Activated T-cell treated with anti-CD3 and anti-CD28 coated beads, Interleukin-2, amount 50 U/mL, for 24 hours (primary cell): ENCODE data around the gene UBASH3A.
"Not testable (repeated sequence)": the region's sequence is repeated elsewhere in the genome, so short reads cannot be mapped to it uniquely, and the experiment has no call there.

Experiments
- DNase-seq: peaks from one replicate; pipeline ENCODE4 v3.0.0-alpha.2; 2020
- H3K27ac Mint-ChIP-seq: 2 replicates; pipeline ENCODE4 v1.8.0; 2020; ENCODE audit warnings: mild to moderate bottlenecking, mixed read lengths
- H3K27me3 Mint-ChIP-seq: 2 replicates; pipeline ENCODE4 v1.8.0; 2020; ENCODE audit warnings: mixed read lengths
- H3K36me3 Mint-ChIP-seq: 2 replicates; pipeline ENCODE4 v1.8.0; 2020; ENCODE audit warnings: low read depth, mixed read lengths
- H3K4me1 Mint-ChIP-seq: 2 replicates; pipeline ENCODE4 v1.8.0; 2020; ENCODE audit warnings: low read depth, mixed read lengths
- H3K4me3 Mint-ChIP-seq: 2 replicates; pipeline ENCODE4 v1.8.0; 2020; ENCODE audit warnings: mild to moderate bottlenecking, moderate library complexity, mixed read lengths
- H3K9me3 Mint-ChIP-seq: 2 replicates; pipeline ENCODE4 v1.8.0; 2020; ENCODE audit warnings: mixed read lengths

The UBASH3A gene

GRCh38 chr21:42405064-42406013, 1.6 kb downstream of the UBASH3A start:
- no peaks in the 10 kb centered on the region for H3K27me3 Mint-ChIP-seq
- DNase-seq: peak; percentile 62
- peaks cover 76% of the 10 kb centered on the region for H3K4me1 Mint-ChIP-seq
- H3K27ac Mint-ChIP-seq: peak overlapping the region; percentile 98
- peak overlapping the region; percentile 95 for H3K4me3 Mint-ChIP-seq
- peaks cover 9% of the 10 kb centered on the region for H3K9me3 Mint-ChIP-seq
- peaks cover 64% of the 10 kb centered on the region for H3K36me3 Mint-ChIP-seq

GRCh38 chr21:42406201-42406621, 2.5 kb downstream of the UBASH3A start:
- peaks cover 9% of the 10 kb centered on the region for H3K9me3 Mint-ChIP-seq
- peaks cover 64% of the 10 kb centered on the region for H3K36me3 Mint-ChIP-seq
- H3K27me3 Mint-ChIP-seq: no peaks in the 10 kb centered on the region
- H3K4me3 Mint-ChIP-seq: peak overlapping the region; percentile 95
- peaks cover 69% of the 10 kb centered on the region for H3K4me1 Mint-ChIP-seq
- H3K27ac Mint-ChIP-seq: peak overlapping the region; percentile 98
- peak; percentile 78 for DNase-seq

DNA sequence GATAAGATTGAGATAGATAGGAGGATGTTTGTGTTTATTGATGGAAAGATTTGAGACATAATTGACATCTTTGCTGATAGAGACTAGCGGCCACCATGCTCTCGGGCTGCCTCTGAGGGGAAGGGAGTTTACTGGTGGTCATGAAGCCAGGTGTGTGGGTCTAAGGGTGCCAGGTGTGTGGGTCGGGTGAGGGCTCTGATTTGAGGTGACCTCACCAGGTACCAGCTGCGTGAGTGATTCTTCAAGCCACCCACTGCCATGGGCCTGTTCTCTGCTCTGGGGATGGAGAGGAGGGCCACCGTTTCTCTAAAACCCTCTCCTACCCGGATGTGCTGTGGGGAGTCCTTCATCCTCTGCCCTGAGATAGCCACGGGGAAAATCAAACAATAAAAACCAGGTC, 3.2 kb downstream of the UBASH3A start:
- peak overlapping the region; percentile 95 for H3K4me3 Mint-ChIP-seq
- no peaks in the 10 kb centered on the region for H3K27me3 Mint-ChIP-seq
- peaks cover 63% of the 10 kb centered on the region for H3K4me1 Mint-ChIP-seq
- peak; percentile 47 for DNase-seq
- H3K36me3 Mint-ChIP-seq: peaks cover 59% of the 10 kb centered on the region
- H3K27ac Mint-ChIP-seq: peak overlapping the region; percentile 98
- peaks cover 4% of the 10 kb centered on the region for H3K9me3 Mint-ChIP-seq

DNA sequence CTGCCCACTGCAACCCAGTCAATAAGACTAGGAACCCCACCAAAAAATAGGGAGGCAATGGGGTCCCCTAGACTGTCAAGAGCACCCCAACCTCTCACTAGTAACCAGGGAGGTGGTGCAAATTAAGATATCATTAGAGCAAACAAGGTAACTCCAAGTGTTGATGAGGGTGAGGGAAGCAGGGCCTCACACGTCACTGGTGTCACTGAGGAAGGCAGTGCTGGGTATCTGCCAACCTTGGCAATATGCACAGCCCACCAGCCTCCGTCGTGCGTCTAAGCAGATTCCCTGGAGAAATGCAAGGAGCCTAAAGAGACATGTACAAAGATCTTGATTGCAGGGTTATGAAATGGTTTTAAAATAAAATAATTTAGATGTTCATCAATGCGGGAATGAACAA, 3.8 kb downstream of the UBASH3A start:
- Mint-ChIP-seq H3K4me3 (peak overlapping the region; percentile 95), H3K4me1 (peaks cover 58% of the 10 kb centered on the region), H3K9me3 (no peaks in the 10 kb centered on the region), H3K36me3 (peaks cover 55% of the 10 kb centered on the region), H3K27ac (peak overlapping the region; percentile 98), H3K27me3 (no peaks in the 10 kb centered on the region)
- DNase-seq: no peak

GRCh38 chr21:42408718-42409117, 5.0 kb downstream of the UBASH3A start:
- H3K36me3 Mint-ChIP-seq: peaks cover 49% of the 10 kb centered on the region
- DNase-seq, H3K9me3 Mint-ChIP-seq, H3K4me3 Mint-ChIP-seq, H3K27me3 Mint-ChIP-seq: not testable (repeated sequence)
- H3K27ac Mint-ChIP-seq: peak overlapping the region; percentile 98
- peaks cover 46% of the 10 kb centered on the region for H3K4me1 Mint-ChIP-seq

GRCh38 chr21:42409366-42409765, 5.7 kb downstream of the UBASH3A start:
- DNase-seq: peak; percentile 32
- Mint-ChIP-seq H3K27ac (peak overlapping the region; percentile 55), H3K4me1 (peaks cover 45% of the 10 kb centered on the region), H3K36me3 (peaks cover 42% of the 10 kb centered on the region), H3K9me3 (no peaks in the 10 kb centered on the region), H3K27me3 (no peaks in the 10 kb centered on the region), H3K4me3 (peak overlapping the region; percentile 6)

DNA sequence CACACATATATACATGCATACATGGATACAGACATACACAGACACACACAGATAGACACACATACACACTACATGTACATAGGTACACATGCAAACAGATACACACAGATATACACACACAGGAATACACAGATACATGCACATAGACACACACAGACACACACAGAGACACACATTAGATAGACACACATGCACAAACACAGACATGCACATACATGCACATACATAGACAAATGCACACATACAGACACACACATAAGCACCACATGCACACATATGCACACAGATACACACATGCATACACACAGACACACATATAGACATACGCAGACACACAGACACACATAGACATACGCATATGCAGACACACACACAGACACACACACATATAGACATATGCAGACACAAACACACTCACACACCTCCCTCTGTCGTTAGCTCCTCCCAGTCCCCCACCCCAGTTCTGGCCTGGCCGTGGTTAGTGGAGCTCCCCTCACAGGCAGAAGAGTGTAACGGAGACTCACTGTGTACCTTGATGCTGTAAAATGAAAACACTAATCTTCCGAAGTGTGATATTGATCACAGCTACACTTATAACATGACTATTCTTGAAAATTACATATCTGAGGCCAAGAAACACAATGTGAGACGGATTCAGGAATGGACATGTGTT, 7.6 kb downstream of the UBASH3A start:
- H3K4me1 Mint-ChIP-seq: peaks cover 35% of the 10 kb centered on the region
- no peaks in the 10 kb centered on the region for H3K27me3 Mint-ChIP-seq
- peak; percentile 41 for DNase-seq
- H3K36me3 Mint-ChIP-seq: peaks cover 35% of the 10 kb centered on the region
- H3K9me3 Mint-ChIP-seq: no peaks in the 10 kb centered on the region
- H3K27ac Mint-ChIP-seq: no peak overlapping the region
- no peak overlapping the region for H3K4me3 Mint-ChIP-seq

DNA sequence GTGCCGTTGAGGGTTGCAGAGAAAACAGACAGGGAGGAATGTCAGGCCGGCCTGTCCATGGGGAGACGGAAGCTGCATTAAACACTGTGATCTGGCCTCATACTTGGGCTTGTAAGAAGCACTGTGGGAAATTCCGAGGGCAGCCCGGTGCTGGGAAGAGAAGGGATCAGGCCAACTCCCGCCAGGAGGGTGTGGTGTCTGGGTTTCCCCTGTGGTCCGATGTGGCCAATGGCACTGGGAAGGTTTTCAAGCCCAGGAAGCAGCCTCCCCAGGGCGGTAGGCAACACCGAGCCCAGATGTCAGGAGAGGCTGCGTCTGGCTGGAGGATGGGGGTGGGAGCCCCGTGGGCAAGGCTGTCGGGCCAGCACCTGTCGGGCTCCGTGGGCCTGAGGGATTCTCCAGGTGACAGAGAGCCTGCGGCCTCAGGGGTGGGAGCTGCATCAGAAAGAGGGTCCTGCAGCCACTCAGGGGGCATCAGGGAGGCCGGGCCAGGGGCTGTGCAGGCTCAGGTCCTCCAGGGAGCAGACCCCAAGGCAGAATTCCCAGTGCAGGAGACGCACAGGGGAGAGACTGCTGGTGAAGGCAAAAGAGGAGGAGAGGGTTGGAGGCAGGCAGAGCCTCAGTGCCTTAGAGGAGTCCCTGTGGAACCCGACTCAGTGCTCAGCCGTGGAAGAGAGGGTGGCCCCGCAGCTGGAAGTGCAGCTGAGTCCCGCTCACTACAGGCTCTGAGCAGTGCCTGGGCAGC, 8.4 kb downstream of the UBASH3A start:
- Mint-ChIP-seq H3K9me3 (no peaks in the 10 kb centered on the region), H3K27ac (no peak overlapping the region), H3K4me3 (peak overlapping the region; percentile 11), H3K36me3 (peaks cover 35% of the 10 kb centered on the region), H3K27me3 (no peaks in the 10 kb centered on the region), H3K4me1 (peaks cover 28% of the 10 kb centered on the region)
- peak; percentile 31 for DNase-seq

DNA sequence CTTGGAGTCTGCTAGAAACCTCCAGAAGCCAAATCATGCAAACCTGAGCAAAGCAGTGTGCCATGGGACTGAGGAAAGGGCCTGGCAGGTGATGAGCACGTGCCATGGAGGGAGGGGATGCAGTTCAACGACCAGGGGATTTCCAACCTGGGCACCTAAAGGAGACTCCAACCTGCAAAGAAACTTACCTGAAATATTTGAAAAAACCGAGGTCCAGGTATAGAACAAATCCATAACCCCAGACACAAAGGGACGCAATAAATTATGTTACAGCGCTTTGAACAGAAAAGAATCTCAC, 8.9 kb downstream of the UBASH3A start:
- Mint-ChIP-seq H3K4me1 (peaks cover 26% of the 10 kb centered on the region), H3K36me3 (peaks cover 34% of the 10 kb centered on the region), H3K27ac (peak overlapping the region; percentile 15), H3K27me3 (no peaks in the 10 kb centered on the region), H3K4me3 (peak overlapping the region; percentile 11), H3K9me3 (peaks cover 2% of the 10 kb centered on the region)
- DNase-seq: no peak

- peak; percentile 30 for DNase-seq
- Mint-ChIP-seq H3K27me3 (no peaks in the 10 kb centered on the region), H3K9me3 (peaks cover 3% of the 10 kb centered on the region), H3K36me3 (peaks cover 34% of the 10 kb centered on the region), H3K4me1 (peaks cover 23% of the 10 kb centered on the region), H3K4me3 (peak overlapping the region; percentile 51), H3K27ac (peak overlapping the region; percentile 99)
Measured at GRCh38 chr21:42413093-42413492, 9.4 kb downstream of the UBASH3A start.

- peaks cover 3% of the 10 kb centered on the region for H3K9me3 Mint-ChIP-seq
- H3K4me3 Mint-ChIP-seq: peak overlapping the region; percentile 51
- H3K4me1 Mint-ChIP-seq: peaks cover 23% of the 10 kb centered on the region
- H3K36me3 Mint-ChIP-seq: peaks cover 34% of the 10 kb centered on the region
- no peaks in the 10 kb centered on the region for H3K27me3 Mint-ChIP-seq
- H3K27ac Mint-ChIP-seq: peak overlapping the region; percentile 99
- peak; percentile 64 for DNase-seq
Measured at GRCh38 chr21:42413500-42413899, 9.8 kb downstream of the UBASH3A start.

GRCh38 chr21:42414066-42414465, 10.4 kb downstream of the UBASH3A start:
- Mint-ChIP-seq H3K27ac (peak overlapping the region; percentile 99), H3K27me3 (no peaks in the 10 kb centered on the region), H3K4me1 (peaks cover 24% of the 10 kb centered on the region), H3K36me3 (peaks cover 38% of the 10 kb centered on the region), H3K4me3 (peak overlapping the region; percentile 51), H3K9me3 (peaks cover 3% of the 10 kb centered on the region)
- DNase-seq: no peak

DNA sequence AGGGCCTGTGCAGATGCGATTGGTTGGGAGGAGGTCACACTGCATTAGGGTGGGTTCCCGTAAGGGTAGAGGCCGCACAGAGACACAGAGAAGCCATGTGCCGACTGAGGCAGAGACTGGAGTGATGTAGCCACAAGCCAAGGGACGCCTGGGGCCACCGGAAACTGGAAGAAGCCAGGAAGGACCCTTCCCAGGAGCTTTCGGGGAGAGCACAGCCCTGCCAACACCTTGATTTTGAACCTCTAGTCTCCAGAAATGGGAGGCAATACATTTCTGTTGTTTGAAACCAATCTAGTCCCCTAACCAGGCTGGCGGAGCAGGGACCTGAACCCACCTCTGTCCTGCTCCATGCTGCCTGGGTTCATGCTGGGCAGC, 10.8 kb downstream of the UBASH3A start:
- Mint-ChIP-seq H3K36me3 (peaks cover 43% of the 10 kb centered on the region), H3K27ac (peak overlapping the region; percentile 99), H3K9me3 (peaks cover 3% of the 10 kb centered on the region), H3K27me3 (no peaks in the 10 kb centered on the region), H3K4me1 (peaks cover 24% of the 10 kb centered on the region), H3K4me3 (peak overlapping the region; percentile 71)
- DNase-seq: no peak

DNA sequence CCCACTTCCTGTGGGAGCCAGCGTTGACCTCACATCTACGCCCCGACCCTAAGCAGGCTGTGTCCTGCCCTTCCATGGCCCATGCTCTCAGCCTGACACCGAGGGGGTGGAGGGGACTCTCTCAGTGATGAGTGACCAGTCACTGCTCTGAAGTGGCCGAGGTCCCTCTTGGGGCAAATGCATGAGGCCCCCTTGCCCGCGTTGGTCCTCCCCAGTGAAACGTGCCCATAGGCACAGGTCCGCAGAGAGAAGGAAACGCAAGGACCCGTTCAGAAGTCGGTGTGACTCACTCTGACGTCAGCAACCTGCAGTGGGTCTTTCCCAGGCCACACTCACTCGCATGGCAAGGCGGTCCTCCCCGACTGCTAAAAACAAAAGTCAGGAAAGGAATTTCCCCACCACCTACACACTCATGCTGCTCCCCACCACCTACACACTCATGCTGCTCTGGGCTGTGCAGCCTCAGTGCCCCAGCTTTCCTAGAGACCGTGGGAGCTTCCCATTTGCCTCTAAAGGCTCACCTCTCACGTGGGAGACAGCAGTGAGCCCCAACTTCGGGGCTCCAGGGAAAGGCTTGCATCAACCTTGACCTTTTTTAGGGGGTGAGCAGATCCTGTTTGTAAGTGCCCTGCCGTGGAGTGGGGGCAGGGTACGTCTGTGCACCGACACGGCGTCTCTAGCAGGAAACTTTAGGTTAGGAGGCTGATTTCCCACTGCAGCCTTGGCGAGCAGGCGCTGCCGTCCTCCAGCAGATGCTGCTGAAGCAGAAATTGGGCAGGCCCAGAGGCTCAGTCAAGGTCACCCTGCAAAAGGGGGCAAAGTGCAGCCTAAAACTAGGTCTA, 11.4 kb downstream of the UBASH3A start:
- Mint-ChIP-seq H3K36me3 (peaks cover 49% of the 10 kb centered on the region), H3K4me3 (peak overlapping the region; percentile 71), H3K27me3 (no peaks in the 10 kb centered on the region), H3K9me3 (peaks cover 3% of the 10 kb centered on the region), H3K27ac (peak overlapping the region; percentile 99), H3K4me1 (peaks cover 25% of the 10 kb centered on the region)
- DNase-seq: peak; percentile 90
